ENCODE measurements around the gene SV2C.

DNA sequence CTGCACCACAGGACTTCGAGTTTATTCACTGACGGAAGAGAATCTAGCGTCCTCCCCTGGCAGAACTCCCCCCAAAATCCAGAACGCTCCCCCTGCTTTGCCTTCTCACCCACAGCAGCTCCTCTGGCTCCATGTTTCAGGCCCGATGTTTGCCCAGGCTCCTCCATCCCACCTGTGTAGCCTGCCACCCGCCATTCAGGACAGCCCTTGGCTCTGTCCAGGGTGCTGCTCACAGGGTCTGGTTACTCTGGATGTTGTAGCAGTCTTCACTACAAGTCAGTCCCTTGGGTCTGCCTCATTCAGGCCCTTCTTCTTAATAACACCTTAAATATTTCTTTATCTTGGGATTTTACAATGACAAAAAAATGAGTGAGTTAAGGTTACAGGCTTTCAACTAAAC, 41.3 kb upstream of the SV2C start:
- TF ChIP-seq, protein P1, sequence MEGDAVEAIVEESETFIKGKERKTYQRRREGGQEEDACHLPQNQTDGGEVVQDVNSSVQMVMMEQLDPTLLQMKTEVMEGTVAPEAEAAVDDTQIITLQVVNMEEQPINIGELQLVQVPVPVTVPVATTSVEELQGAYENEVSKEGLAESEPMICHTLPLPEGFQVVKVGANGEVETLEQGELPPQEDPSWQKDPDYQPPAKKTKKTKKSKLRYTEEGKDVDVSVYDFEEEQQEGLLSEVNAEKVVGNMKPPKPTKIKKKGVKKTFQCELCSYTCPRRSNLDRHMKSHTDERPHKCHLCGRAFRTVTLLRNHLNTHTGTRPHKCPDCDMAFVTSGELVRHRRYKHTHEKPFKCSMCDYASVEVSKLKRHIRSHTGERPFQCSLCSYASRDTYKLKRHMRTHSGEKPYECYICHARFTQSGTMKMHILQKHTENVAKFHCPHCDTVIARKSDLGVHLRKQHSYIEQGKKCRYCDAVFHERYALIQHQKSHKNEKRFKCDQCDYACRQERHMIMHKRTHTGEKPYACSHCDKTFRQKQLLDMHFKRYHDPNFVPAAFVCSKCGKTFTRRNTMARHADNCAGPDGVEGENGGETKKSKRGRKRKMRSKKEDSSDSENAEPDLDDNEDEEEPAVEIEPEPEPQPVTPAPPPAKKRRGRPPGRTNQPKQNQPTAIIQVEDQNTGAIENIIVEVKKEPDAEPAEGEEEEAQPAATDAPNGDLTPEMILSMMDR (IDR thresholded peaks at IDR 0.05): no peak
- TF ChIP-seq POLR2A (IDR thresholded peaks at IDR 0.05): no peak
